GM19023 (cell line): ENCODE data around the gene STYK1.
"Not testable (repeated sequence)": the region's sequence is repeated elsewhere in the genome, so short reads cannot be mapped to it uniquely, and the experiment has no call there.

Experiments used
- ATAC-seq: cut with Tn5 transposase; IDR thresholded peaks from one replicate; pipeline ENCODE4 v1.9.1; 2021; ENCODE audit warnings: mild to moderate bottlenecking, moderate library complexity; ENCODE audit not compliant: unreplicated experiment

Gene STYK1

DNA sequence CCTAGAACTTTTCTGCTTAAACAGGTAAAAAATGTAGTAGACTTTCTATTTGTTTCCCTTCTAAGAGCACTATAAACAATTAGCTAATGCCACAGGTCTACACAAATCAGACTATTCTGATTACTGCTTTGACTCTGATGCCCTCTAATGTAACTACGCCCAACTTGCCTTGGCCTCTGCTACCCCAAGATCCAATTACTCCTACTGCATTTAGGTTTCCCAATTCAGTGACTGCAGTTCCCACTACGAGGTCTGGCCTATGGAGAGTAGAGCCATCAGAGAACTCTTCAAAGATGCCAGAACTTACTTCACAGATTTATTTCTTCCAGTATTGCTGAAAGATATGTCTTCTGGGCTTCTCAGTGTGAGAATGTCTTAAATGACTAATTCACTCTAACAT is 15.3 kb upstream of the STYK1 start:
- no peak for ATAC-seq

DNA sequence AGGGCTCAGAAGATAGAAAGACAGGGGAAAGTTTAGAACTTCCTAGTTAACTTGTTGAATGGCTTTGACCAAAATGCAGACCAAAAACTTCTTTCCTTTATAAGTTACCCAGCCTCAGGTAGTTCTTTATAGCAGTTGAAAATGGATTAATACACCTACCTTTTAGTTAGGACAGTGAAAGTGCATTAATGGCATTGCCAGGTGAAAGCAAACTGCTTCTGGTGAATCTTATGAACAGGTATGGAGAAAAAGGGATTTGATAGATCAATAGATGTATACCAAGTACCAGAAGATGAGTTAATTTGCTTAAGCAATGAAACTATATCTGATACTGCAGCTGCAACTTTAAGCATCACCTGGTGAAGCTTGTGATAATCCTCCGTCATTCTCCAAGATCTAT is 14.2 kb upstream of the STYK1 start:
- ATAC-seq: no peak

DNA sequence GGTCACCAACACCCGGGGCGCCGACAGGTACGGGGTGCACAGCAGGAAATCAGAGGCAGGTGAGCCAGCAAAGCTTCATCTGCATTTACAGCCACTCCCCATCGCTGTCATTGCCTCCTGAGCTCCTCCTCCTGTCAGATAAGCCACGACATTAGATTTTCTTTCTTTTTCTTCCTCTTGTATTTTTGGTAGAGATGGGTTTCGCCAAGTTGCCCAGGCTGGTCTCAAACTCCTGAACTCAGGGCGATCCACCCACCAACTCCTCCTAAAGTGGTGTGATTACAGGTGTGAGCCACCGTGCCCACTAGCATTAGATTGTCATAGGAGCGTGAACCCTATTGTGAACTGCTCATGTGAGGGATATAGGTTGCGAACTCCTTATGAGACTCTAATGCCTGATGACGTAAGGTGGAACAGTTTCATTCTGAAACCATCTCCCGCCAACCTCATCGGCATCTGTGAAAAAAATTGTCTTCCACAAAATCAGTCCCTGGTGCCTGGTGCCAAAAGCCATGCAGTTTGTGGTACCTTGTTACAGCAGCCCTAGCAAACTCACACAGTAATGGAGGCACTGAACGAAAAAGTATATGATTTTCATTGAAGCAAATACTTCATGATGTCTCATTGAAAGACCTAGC is 1.5 kb downstream of the STYK1 start:
- ATAC-seq: no peak

DNA sequence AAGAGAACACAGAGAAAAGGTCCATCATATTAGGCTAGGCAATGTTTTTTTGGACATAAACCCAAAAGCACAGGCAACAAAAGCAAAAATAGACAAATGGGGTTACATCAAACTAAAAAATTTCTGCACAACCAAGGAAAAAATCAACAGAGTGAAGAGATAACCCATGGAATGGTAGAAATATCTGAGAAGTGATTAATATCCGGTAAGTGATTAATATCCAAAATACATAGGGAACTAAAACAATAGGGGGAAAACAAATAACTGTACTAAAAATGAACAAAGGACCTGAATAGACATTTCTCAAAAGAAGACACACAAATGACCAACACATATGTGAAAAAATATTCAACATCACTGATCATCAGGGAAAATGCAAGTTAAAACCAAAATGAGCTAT is 4.3 kb downstream of the STYK1 start:
- ATAC-seq: no peak

DNA sequence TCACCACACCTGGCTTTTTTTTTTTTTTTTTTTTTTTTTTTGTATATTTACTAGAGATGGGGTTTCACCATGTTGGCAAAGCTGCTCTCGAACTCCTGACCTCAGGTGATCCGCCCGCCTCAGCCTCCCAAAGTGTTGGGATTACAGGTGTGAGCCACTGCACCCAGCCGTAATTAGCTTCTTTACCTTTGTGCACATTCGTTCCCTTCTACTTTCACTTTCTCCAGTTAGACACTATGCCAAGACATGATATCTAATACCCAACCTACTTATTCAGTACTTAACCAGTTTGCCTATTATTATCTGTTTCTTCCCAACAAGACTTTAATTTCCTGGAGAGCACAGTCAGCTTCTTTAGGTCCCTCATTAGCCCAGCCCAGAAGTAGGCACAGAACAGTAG is 5.3 kb downstream of the STYK1 start:
- ATAC-seq: no peak

DNA sequence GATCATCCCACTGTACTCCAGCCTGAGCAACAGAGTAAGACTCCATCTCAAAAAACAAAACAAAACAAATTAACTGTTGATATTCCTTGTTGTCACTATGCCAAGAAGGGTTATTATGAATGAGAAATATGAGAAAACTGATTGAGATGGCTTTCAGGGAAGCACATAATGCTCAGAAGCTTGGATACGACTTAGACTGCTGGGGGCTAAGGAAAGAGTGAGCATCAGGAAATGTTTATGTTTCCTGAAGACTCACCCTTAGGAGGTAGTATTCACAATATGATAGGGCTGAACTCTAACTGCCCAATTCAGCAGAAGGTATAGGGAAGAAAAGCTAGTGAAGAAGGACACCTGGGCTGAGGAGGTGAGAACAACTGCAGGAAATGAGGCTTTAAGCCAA is 6.3 kb downstream of the STYK1 start:
- no peak for ATAC-seq

DNA sequence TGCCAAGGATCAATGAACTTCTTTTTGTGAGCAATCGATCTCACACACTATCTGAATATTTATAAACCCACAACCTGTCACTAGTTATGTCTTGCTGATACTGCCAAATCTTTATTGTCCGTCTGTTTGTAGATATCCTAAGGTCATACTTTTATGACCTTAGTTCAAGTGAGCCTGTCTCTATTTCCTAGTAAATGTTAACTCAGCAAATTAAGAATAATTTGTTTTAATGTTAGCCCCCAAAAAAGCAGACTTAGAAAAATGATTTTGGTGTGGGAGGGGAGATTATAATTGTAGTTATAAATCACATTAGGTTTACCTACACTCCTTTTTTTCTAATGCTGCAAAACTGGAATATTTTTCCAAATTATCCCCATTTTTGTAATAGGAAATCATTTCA is 9.4 kb downstream of the STYK1 start:
- ATAC-seq: no peak

DNA sequence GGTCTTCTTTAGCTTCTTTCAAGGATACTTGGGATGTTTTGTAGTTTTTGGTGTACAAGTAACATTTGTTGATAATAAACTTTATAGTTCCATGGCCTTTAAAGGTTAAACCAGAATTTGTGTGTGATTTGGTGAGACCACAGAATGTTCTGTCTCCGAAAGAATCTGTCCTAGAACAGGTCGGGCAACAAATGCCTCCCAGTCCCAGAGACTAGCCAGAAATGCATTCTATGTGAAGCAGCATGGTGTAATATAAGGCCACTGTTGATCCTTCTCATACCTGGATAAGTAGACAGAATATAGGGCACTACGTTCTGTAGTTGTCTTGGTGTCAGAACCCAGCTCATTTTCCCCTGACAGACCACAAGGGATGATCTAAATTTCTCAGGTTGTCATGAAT is 10.0 kb downstream of the STYK1 start:
- ATAC-seq: no peak

DNA sequence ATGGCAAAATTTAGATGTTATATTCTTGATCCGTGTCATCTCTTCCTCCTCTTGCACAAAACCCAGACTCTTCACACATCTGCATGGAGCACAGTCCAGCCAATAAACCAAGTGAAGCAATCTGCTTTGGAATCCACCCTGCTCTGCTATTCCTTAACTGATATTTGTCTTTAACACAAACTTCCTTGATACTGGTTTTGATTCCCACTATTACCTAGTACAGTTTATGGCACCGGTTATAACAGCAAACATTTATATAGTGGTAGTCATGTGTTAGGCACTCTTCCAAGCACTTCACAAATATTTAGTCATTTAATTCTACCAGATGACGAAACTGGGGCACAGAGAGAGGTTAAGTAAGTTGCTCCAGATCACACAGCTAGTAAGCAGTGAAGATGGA is 12.5 kb downstream of the STYK1 start:
- no peak for ATAC-seq

DNA sequence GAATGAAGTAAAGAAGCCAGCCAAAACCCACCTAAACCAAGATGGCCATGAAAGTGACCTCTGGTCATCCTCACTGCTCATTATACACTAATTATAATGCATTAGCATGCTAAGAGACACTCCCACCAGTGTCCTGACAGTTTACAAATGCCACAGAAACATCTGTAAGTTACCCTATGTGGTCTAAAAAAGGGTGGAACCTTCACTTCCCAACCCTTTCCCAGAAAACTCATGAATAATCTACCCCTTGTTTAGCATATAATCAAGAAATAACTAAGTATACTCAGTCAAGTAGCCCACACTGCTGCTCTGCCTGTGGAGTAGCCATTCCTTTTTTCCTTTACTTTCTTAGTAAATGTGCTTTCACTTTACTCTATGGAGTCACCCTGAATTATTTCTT is 19.8 kb downstream of the STYK1 start:
- ATAC-seq: no peak

DNA sequence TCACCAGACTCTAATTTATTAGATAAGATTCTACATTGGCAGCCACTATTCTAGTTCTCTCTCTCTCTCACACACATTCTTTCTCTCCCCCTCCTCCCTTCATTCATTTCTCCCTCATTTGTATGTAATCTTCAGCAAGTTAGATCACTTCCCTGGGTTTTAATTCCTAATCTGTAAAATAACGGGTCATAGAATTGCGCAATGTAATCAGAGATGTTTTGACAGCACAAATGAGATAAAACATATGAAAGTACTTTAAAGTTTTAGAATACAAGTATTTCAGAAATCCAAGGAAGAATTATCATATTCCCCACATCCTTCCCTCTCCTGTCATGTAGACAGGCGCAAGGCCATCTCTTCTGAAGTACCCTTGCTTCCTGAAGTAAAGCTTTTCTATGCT is 21.7 kb downstream of the STYK1 start:
- no peak for ATAC-seq

DNA sequence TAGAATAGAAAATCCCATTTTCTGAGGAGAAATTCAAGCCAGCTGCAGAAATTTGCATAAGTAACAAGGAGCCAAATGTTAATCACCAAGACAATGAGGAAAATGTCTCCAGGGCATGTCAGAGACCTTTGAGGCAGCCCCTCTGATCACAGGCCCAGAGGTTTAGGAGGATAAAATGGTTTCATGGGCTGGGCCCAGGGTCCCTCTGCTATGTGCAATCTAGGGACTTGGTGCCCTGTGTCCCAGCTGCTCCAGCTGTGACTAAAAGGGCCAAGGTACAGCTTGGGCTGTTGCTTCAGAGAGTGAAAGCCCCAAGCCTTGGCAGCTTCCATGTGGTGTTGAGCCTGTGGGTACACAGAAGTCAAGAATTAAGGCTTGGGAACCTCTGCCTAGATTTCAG is 27.3 kb downstream of the STYK1 start:
- ATAC-seq: not testable (repeated sequence)

DNA sequence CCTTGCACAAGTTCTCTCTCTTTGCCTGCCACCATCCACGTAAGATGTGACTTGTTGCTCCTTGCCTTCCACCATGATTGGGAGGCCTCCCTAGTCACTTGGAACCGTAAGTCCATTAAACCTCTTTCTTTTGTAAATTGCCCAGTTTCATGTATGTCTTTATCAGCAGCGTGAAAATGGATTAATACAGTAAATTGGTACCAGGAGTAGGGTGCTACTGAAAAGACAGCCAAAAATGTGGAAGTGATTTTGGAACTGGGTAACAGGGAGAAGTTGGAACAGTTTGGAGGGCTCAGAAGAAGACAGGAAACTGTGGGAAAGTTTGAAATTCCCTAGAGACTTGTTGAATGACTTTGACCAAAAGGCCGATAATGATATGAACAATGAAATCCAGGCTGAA is 27.9 kb downstream of the STYK1 start:
- no peak for ATAC-seq

DNA sequence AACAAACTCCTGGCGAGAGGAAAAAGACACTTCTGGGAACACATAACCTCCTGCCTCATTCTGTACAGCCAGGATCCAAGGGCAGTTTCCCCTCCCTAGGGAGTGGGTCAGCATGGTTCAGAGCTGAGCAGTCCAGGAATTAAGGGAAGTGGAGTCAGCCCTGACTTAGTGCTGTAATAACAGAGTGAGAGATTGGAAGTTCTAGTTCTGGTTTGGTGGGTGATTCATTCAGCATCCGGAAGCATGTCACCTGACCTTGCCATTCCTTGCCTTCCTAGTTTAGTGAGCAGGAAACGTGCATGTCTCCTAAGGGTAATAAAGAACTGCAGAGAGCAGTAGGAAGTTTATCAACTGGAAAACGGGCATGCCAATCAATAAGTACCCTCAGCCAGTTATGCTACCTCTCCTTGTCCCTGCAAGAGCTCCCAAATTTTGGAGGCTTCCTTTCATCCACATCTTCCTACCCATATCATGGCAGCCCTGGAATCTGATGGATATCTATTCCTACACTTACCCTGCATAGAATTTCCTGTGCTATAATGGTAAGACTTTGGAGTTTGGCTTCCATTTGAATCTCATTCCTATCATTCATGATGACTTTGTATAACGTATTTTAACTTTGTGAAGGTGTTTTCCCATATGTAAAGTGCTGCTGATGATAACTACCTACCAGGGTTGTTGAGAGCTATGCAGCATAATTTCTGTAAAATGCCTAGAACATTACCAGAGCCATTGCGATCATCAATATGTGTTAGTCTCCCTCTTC is 31.9 kb downstream of the STYK1 start:
- no peak for ATAC-seq

DNA sequence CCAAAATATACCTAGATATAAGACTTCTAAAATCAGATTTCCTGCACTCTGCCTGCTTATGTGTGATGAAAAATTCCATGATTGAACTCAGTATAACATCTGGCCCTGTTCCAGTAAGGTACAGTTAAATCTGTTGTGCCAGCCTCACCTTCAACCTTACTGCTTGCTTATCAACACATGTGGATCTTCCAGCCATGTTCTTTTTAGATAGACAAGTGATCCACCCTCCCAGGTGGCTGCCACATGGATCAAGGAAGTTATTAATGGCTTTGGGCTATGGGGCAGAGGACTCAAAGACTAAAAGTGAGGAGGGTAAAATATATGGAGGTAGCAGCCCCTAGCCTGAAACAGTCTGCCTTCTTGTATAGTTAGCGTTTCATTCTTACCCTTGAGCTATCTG is 35.1 kb downstream of the STYK1 start:
- ATAC-seq: no peak

DNA sequence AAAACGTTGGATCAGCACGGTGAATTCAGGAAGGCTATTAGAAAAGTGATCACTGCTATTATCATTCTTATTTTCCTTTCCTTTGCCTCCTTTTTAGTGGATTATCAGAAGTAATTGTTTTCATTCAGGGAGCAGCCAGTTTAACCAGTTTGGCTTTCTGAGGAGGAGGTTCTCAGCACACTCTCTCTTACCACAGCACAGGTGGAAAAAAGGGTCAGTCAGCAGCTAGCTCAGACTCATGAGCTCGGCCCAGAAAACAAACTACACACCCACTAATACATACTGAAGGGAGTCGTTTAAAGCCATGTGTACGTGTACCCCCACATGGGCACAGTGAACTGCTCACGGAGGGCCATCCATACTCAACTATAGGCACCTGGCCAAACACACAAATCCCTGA is 37.2 kb downstream of the STYK1 start:
- no peak for ATAC-seq

DNA sequence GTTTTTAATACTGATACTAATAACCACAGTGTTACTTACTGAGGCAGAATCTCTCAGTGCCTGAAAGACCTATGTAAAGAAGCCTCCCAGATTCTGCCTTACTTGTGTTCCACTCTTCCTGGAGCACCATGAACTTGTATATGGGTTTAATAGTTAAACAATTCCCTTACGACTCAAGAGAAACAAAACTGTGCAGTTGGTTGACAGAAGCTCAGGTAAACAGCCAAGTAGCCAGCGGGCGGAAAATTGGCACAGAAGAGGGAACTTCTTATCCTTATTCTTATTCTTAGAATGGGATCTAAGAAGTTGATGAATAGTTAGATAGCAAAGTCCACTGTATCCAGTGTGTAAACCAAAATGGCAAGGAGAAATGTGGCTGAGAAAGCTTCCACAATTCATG is 37.7 kb downstream of the STYK1 start:
- ATAC-seq: no peak

DNA sequence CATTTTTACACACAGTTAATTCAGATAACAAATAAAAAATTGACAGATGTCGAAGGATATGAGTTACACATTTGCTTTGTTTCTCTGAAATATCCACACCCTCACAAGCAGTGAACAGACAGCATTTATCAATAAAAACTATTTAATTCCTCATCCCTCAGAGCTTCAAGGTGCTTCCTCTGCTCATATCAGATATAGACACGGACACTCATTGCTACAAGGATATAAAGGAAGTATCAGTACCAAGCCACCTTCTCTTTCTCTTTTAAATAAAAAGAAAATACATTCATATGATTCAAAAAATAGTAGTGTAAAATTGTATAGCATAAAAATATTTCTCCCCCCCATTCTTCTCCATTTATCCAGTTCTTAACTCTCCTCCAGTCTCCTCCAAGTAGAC is 38.5 kb downstream of the STYK1 start:
- no peak for ATAC-seq

DNA sequence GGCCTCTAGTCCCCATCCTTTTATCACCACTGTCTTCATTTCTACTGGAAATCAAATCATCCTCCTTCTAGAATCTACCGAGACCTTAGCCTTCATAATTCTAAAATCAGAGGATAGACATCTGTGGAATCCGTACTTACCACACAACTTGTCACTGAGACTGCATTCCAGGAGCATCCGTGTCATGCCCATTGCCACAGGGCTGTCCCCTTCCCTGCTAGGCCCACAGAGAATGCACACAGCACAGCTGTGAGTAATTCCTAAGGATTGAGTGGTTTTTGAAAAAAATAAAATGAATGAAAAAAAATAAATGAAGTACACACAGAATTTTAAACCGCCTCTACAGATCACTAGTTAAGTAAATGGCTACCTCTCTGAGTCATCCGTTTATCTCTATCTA is 39.4 kb downstream of the STYK1 start:
- no peak for ATAC-seq

DNA sequence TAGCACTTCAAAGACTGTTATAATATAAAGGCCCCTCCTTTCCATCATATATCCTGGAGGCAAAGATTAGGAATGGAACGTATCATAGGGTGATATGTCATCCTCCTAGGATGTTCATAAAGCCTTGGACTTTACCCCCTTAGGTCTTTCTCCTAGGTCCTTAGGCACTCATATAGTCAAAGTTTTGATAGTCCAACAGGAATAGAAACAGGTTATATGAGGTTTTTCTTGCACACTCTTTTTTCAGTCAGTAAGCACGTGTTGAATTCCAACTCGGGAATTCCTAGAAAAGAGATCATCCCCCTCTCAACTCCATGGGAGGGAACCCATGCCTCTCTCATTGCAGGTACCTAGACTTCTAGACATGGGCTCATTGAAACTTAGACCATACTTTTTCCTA is 40.3 kb downstream of the STYK1 start:
- no peak for ATAC-seq

DNA sequence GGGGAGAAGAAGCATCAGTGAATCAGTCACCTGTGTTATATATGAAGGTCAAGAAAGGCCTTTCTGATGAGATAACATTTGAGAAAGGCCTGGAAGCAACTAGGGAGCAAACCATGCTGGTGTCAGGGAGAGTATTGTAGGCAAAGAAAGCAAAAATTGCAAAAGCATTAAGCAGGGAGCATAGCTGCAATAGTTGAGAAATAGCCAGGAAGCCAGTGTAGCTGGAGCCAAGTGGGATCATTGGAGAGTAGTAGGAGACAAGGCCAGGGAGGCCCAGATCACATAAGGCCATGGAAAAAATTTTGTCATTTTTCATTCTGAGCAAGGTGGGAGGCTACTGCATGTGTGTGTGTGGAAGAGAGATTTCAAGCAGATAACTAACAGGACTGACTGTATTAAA is 41.6 kb downstream of the STYK1 start:
- no peak for ATAC-seq

DNA sequence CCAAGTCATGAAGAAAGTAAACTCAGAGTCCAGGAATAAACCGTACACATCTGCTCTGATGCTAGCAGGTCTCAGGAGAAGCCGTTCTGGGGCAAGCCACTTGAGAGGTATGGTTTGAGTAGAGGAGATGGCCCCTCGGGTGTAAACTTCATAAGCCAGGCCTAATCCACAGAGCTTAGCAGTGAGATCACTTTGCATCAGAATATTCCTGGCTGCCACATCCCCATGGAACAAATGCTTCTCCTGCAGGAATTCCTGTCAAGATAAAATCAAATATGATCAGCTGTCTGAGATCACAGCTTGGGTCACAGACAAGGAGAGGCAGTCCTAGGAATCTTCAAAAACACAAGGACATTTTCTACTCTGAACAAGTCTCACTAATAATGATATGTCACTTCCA is 49.2 kb downstream of the STYK1 start:
- no peak for ATAC-seq

DNA sequence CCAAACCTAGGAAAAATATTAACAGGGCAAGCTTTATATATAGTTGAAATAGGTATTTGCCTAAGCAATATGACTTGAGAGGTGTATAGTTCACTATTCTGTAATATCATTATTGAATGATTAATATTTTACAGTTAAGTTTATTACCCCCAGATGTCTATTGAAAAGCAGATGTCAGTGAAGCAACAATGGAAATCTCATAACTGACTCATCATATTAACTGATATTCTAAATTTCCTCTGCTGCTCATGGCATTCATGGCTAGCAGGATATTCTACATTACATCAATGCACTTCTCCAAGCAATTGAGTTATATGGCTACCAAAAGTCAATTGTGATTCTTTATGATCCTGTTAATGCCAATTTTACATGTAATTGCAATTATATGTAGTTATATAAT is 50.7 kb downstream of the STYK1 start:
- ATAC-seq: no peak
